Lower leg skin (tissue), 3 donors: ENCODE data around the gene NXPE4.

ENCODE experiments used
- CTCF ChIP-seq, 3 donors: fragments of 450-650 bp; IDR thresholded peaks; one replicate each; pipeline ENCODE4 v1.5.1; 2016; ENCODE audit warnings: antibody characterized with exemption in 3 of 3, mild to moderate bottlenecking in 3 of 3, moderate library complexity in 2 of 3
- POLR2A ChIP-seq, 2 donors: fragments of 450-650 bp; IDR thresholded peaks; one replicate each; pipeline ENCODE4 v1.6.1; 2016 to 2017; ENCODE audit warnings: antibody characterized with exemption in 2 of 2, mild to moderate bottlenecking in 1 of 2, moderate library complexity in 1 of 2

DNA sequence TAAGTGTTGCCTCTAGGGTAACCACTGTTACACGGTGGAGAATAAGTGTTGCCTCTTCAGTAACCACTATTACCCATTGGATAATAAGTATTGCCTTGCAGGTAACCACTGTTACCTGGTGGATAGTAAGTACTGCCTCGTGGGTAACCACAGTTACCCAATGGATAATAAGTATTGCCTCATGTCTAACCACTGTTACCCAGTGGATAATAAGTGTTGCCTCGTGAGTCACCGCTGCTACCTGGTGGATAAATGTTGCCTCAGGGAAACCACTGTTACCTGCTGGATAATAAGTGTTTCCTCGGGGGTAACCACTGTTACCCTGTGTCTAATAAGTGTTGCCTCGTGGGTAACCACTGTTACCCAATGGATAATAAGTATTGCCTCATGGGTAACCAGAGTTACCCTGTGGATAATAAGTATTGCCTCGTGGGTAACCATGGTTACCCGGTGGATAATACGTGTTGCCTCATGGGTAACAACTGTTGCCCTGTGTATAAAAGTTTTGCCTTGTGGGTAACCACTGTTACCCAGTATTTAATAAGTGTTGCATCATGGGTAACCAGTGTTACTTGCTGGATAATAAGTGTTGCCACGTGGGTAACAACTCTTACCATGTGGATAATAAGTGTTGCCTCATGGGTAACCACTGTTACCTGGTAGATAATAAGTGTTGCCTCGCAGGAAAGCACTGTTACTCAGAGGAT is 12.3 kb upstream of the NXPE4 start:
- no peak for TF ChIP-seq CTCF (IDR thresholded peaks at IDR 0.05)
- TF ChIP-seq POLR2A (IDR thresholded peaks at IDR 0.05), result no peak
